ENCODE results near the gene PSMA5. TPM values are rescaled to one million over a fixed set of nuclear protein-coding genes. Genes with fewer than 3 reads are reported as not detected.
A peak's percentile ranks its signal among the peaks of the same experiment; 100 is the strongest.

Gene PSMA5
- total and polyA plus RNA-seq, 2 of the 13 experiments (the other 11 are each of a cell fraction or from before 2014, with no cell fraction given), result 140 to 169 TPM

DNA sequence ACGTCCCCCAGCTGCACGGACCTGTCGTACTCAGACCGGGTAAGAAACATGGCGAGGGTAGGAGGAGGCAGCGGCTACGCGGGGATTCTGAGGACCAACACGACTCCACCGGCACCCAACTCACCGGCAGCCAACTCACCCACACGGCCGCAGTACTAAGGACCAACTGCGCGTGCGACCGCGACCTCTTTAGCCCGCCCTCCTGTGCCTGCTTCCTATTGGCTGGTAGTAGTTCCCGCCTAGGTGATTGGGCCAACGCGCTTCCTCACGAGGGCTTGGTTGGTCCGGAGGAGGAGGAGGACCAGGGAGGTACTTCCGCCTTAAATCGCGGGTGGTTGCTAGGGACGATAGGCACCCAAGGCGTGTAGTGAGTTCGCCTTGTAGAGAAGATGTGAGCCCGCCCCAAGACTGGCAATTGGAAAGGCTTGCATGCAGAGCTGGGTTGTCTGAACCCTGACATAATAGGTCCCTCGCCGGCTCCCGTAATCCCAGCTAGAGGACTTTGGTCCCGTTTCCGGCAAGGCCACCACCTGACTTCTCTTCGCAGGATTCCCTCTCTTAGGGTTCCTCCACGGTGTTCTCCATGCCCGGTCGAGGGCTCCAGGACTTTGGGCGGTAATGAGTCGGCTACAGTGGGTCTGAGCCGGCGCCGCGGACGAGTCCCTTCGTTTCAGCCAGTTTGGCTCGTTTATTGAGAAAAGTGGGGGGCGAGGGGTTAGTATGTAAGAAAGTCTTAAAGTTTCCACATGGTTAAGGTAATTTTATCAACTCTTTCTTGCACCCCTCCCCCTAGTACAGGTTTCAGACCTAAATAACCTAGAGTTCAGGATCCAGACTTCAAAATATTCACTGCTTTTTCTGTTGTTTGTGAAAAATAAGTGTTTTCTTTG lies at the start of gene PSMA5 (continued):
- TF ChIP-seq TSC22D2 (CRISPR knock-in tag; IDR thresholded peaks at IDR 0.05; ENCODE audit: borderline replicate concordance) (no peak), SSRP1 (CRISPR knock-in tag; IDR thresholded peaks at IDR 0.05) (no peak), DR1 (CRISPR knock-in tag; IDR thresholded peaks at IDR 0.05) (peak; percentile 82), PRMT3 (CRISPR knock-in tag; IDR thresholded peaks at IDR 0.05; ENCODE audit: borderline replicate concordance, low read depth) (0 out of 2 replicates have a peak, but pooled peaks have one; percentile 47), NFE2L1 (CRISPR knock-in tag; IDR thresholded peaks at IDR 0.05; ENCODE audit: borderline replicate concordance) (0 out of 2 replicates have a peak, but pooled peaks have one; percentile 14), GATAD2A (CRISPR knock-in tag; IDR thresholded peaks at IDR 0.05) (peak; percentile 35), ZNF292 (CRISPR knock-in tag; IDR thresholded peaks at IDR 0.05; ENCODE audit: borderline replicate concordance, low read depth) (no peak; the same call in 1 of the 2 replicates), ZEB1 (IDR thresholded peaks at IDR 0.05; ENCODE audit: insufficient replicate concordance, low read depth) (no peak), ZBTB7B (CRISPR knock-in tag; IDR thresholded peaks at IDR 0.05) (0 out of 2 replicates have a peak, but pooled peaks have one; percentile 11), TBL1XR1 (IDR thresholded peaks at IDR 0.05; ENCODE audit: borderline replicate concordance, low read length, partially characterized antibody) (peak; percentile 37), SATB2 (CRISPR knock-in tag; IDR thresholded peaks at IDR 0.05) (0 out of 2 replicates have a peak, but pooled peaks have one; percentile 42), NR1H2 (CRISPR knock-in tag; IDR thresholded peaks at IDR 0.05; ENCODE audit: borderline replicate concordance, low read depth) (no peak), ARID2 (CRISPR knock-in tag; IDR thresholded peaks at IDR 0.05; ENCODE audit: borderline replicate concordance) (no peak), ZNF629 (CRISPR knock-in tag; conservative IDR thresholded peaks at IDR 0.05) (no peak), YEATS4 (CRISPR knock-in tag; IDR thresholded peaks at IDR 0.05; ENCODE audit: borderline replicate concordance) (peak; percentile 66)
- TF ChIP-seq, protein P1, sequence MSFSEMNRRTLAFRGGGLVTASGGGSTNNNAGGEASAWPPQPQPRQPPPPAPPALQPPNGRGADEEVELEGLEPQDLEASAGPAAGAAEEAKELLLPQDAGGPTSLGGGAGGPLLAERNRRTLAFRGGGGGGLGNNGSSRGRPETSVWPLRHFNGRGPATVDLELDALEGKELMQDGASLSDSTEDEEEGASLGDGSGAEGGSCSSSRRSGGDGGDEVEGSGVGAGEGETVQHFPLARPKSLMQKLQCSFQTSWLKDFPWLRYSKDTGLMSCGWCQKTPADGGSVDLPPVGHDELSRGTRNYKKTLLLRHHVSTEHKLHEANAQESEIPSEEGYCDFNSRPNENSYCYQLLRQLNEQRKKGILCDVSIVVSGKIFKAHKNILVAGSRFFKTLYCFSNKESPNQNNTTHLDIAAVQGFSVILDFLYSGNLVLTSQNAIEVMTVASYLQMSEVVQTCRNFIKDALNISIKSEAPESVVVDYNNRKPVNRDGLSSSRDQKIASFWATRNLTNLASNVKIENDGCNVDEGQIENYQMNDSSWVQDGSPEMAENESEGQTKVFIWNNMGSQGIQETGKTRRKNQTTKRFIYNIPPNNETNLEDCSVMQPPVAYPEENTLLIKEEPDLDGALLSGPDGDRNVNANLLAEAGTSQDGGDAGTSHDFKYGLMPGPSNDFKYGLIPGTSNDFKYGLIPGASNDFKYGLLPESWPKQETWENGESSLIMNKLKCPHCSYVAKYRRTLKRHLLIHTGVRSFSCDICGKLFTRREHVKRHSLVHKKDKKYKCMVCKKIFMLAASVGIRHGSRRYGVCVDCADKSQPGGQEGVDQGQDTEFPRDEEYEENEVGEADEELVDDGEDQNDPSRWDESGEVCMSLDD (CRISPR knock-in tag; IDR thresholded peaks at IDR 0.05; ENCODE audit: borderline replicate concordance), result no peak
- TF ChIP-seq, protein P2, sequence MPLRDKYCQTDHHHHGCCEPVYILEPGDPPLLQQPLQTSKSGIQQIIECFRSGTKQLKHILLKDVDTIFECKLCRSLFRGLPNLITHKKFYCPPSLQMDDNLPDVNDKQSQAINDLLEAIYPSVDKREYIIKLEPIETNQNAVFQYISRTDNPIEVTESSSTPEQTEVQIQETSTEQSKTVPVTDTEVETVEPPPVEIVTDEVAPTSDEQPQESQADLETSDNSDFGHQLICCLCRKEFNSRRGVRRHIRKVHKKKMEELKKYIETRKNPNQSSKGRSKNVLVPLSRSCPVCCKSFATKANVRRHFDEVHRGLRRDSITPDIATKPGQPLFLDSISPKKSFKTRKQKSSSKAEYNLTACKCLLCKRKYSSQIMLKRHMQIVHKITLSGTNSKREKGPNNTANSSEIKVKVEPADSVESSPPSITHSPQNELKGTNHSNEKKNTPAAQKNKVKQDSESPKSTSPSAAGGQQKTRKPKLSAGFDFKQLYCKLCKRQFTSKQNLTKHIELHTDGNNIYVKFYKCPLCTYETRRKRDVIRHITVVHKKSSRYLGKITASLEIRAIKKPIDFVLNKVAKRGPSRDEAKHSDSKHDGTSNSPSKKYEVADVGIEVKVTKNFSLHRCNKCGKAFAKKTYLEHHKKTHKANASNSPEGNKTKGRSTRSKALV (CRISPR knock-in tag; IDR thresholded peaks at IDR 0.05), result no peak
- TF ChIP-seq, protein P3, sequence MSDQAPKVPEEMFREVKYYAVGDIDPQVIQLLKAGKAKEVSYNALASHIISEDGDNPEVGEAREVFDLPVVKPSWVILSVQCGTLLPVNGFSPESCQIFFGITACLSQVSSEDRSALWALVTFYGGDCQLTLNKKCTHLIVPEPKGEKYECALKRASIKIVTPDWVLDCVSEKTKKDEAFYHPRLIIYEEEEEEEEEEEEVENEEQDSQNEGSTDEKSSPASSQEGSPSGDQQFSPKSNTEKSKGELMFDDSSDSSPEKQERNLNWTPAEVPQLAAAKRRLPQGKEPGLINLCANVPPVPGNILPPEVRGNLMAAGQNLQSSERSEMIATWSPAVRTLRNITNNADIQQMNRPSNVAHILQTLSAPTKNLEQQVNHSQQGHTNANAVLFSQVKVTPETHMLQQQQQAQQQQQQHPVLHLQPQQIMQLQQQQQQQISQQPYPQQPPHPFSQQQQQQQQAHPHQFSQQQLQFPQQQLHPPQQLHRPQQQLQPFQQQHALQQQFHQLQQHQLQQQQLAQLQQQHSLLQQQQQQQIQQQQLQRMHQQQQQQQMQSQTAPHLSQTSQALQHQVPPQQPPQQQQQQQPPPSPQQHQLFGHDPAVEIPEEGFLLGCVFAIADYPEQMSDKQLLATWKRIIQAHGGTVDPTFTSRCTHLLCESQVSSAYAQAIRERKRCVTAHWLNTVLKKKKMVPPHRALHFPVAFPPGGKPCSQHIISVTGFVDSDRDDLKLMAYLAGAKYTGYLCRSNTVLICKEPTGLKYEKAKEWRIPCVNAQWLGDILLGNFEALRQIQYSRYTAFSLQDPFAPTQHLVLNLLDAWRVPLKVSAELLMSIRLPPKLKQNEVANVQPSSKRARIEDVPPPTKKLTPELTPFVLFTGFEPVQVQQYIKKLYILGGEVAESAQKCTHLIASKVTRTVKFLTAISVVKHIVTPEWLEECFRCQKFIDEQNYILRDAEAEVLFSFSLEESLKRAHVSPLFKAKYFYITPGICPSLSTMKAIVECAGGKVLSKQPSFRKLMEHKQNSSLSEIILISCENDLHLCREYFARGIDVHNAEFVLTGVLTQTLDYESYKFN (CRISPR knock-in tag; conservative IDR thresholded peaks at IDR 0.05), result peak; percentile 58
